CD4-positive, alpha-beta T cell treated with Interferon gamma for 1 hour (primary cell): ENCODE measurements around the gene CUX1.
"Not testable (repeated sequence)": the region's sequence is repeated elsewhere in the genome, so short reads cannot be mapped to it uniquely, and the experiment has no call there.

Experiments used
- DNase-seq: peaks from one replicate; pipeline ENCODE4 v3.0.0-alpha.2; 2020

CUX1 gene

DNA sequence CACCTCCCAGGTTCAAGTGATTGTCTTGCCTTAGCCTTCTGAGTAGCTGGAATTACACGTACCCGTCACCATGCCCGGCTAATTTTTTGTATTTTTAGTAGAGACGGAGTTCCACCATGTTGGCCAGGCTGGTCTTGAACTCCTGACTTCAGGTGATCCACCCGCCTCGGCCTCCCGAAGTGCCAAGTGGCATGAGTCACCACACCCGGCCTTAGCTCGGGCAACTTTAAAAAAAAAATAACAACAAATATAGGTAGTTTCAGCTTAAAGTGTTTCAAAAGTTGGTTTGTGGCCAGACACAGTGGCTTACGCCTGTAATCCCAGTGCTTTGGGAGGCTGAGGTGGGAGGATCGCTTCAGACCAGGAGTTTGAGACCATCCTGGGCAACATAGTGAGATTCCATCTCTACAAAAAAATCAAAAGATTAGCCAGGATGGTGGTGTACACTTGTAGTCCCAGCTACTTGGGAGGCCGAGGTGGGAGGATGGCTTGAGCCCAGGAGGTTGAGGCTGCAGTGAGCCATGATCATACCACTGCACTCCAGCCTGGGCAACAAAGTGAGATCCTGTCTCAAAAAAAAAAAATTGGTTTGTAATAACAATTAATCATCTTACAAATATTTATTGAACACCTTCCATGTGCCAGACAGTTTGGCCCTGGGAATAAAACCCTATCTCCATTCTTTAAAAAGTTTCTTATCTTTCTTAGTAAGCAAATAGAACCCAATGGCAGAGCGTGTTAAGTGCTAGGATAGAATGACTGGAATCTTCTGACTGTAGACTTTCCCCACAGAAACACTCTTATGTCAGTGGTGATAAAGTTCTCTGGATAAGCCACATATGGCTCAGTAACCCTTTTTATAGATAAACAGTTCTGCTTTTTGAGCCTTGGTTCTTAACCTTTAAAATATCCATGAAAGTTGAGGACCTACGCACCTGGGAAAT, 104.4 kb downstream of the CUX1 start:
- not testable (repeated sequence) for DNase-seq

DNA sequence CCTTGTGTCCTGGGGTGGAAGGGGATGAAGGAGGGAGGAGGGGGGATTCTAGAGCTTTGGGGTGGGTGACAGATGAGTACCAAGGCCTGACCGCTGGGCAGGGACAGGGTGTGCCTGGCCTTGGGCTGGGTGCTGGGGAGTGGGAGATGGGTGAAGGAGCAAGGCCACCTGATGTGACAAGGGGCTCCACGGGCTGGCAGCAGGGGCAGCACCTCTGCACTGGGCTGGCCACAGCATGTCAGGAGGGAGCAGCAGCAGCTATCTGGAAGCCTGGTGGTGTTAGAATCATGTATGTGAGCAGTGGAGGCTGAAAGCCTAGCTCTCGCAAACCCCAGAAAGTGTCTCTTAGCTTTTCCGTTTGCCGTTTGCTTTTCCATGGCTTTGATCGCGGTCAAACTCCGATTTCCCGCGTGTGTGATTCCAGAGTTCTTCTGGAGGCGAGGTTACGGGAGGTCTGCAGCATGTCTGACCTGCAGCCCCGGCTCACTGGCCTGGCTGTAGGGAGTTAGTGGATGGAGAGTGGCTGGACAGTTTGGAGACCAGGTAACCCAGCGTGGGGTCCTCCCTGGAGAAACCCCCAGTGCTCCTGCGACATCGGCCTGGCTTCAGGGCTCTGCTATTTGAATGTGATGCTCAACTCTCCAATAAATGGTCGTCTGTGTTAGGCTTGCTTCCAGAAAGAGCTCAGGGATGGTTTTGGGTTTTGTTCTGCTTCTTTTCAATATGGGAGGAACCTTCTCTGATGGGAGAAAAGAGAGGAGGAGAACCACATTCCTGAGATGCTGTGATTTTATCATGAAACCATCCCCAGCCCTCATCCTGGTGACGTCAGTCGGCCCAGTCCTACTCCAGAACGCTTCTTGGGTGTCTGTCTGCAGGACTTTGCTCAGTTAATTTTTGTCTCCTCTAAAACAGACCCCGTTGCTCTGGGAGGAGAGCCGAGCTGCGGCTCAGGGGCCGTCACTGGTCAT, 105.5 kb downstream of the CUX1 start:
- no peak for DNase-seq

DNA sequence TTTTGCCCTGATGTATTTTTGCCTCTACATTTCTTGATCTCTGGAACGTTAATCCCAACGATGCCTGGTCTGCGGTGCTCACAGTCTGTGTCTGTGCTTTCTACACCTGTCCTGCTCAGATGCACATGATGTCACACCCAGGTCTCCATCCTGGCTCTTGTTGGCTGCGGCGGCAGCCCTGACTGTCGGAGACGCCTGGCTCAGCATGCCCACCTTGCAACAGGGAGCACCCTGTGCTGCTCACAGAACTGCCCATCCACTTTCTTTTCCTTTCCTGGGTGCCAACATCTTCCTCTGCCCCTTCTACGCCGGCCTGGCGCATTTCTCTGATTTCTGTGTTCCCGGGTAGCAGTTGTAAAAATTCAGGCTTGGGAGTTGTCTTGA, 106.2 kb downstream of the CUX1 start:
- no peak for DNase-seq

DNA sequence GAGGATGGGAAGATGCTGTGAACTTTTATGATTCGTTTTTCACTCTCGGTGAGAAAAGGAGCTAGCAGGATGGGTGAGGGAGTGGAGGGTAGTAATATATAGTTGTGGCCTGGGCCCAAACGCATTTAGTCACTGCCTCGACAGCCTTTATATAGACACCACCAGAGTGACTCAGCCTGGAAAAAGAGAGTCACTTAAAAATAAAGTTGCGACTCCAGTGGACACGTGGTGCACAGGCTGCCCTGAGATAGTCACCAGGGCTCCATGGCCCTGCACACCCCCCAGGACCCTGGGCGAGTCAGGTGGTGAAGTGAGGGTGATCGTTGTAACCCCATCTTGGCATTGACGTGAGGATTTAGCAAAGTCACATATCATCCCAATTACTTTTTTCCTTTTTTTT, 106.7 kb downstream of the CUX1 start:
- DNase-seq = no peak

DNA sequence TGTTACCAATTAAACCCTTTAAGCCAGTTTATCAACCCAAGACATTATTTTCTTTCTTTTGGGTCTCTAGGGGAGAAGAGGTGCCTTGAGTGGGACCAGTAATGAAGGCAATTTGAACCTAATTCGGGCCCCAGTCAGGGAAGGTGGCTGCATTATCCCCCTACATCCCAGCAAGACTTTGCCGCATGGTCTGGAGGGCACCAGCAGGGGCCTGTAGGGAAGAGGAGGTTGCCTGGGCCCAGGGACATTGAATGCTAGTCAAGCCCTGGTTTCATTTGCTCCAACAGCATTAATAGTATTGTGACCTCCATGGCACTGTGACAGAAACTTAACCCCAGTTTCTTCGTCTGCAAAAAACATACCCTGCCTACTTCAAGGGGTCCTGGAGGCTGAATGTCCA, 108.8 kb downstream of the CUX1 start:
- DNase-seq = no peak

DNA sequence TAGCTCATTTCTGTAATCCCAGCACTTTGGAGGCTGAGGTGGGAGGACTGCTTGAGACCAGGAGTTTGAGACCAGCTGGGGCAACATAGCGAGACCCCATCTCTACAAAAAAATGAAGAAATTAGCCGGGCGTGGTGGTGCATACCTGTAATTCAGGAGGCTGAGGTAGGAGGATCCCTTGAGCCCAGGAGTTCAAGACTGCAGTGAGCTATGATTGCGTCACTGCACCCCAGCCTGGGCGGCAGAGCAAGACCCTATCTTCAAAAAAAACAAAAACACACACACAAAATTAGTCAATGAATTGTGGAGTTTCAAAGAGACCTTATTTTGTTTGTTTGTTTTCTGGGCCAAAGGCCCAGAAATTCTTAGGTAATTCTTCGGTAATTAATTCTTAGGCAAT, 110.0 kb downstream of the CUX1 start:
- no peak for DNase-seq

DNA sequence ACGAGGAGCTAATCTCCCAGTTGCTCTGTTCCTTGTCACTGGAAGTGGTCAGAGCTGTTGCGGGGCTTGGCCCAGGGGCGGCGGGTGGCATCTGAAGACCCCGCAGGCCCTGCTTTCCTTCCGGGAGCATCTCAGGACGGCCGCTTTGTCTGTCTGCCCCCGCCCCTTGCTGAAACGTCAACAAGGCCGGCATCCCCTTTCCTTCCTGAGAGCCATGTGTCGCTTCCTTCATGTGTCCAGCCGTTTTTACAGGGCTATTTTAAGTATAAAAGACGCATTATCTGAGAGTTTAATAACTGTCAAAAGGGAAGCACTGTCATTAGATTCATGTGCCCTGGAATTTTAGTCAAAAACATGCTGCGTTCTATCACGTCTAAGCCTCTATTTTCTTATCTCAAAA, 110.4 kb downstream of the CUX1 start:
- DNase-seq = no peak

DNA sequence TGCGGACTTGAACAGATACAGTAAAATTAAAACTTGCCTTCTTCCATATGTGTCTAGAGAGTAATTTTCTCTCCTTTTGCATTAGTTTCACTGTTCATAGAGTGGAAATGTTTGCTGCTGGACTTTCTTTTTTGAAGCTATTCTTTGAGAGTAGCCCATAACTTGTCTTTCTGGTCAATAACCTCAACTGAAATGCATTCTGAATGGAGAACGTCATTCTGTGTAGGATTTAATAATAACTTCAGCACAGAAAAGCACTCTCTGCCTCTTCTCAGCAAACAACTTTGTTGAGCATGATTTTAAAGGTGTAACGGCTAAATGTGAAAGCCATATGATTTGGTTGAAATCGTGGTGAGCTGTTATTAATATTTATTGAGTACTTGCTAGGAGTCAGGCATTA, 111.8 kb downstream of the CUX1 start:
- DNase-seq = no peak

DNA sequence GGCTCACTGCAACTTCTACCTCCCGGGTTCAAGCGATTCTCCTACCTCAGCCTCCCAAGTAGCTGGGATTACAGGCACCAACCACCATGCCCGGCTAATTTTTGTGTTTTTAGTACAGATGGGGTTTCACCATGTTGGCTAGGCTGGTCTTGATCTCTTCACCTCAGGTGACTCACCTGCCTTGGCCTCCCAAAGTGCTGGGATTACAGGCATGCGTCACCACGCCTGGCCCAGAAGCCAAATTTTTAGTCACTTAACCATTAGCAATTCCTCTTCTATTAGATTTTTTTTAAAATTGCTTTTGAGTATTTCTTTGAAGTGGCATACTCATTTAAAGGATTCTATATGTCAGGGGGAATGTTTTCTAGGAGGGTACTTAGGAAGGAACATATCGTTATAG, 112.5 kb downstream of the CUX1 start:
- not testable (repeated sequence) for DNase-seq

DNA sequence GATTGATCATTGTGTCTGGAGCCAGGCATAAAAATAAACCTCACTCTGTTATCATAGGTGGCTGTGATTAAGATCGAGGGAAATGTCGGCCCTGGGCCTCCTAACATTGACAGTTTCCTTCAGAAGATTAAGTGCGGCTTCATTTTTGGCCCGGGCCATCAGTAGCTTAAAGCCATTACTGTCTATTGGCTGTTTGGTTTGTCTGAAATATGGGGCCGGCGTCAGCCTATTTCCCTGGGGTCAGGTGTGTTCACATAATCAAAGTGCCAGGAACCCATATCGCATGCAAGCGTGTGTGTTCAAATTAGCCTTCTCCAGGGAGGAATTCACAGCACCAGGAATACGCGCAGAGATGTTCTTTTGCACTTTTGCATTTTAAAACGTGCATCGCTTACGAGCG, 114.7 kb downstream of the CUX1 start:
- DNase-seq = no peak

DNA sequence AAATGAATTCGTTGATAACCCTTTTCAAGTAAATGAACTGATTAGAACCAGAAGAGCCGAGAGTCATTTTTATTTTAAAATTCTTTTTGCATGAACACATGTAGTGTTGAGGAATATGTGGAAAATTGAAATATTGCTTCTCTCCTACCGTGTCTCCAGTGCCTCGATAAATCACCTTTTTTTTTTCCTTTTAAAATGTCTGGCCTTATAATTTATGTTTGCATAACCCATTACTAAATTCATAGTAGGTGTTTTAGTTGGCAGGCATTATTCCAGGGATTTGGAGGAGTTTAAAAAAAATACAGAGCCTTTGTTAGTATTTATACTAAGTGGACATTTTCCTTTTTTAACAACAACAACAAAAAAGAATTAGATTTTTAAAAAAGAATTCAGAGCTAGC, 115.6 kb downstream of the CUX1 start:
- DNase-seq = no peak

DNA sequence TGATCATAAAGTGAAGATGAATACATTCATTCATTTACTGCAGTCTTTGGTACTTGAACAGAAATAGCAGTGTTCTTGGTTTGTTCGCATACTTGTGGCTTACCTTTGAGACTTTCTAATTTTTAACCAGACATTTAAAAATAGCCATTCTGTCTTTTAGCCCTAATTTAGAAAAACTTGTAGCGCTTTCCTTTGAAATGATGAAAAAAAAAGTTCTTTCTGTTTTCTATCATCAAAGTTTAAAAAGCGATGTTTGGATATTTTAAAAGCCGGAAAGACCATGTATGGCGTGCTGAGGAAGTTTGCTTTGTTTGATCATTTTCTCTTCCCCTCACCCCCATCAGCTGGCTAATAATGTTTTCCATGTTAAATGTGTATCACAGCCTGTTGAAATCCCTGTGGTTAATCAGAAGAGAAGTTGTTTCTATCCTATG, 116.3 kb downstream of the CUX1 start:
- DNase-seq = no peak

DNA sequence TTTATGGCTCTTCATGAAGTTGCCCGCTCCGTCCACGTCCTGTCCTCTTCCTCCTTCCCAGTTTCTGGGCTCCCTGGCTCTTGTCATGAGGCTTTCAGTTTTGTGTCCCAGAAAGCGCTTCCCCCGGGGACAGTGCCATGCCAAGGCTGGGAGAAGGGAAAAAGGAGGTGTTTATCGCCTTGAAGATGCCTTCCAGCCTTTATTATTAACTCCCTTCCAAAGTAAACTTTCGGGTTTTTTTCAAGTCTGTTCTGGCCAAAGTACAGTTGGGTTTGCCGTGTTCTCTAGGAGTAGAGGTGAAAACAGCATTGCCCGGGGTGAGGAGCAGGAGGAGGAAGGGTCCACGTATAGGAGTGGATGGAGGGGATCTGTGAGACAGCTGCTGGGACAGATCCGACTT, 117.2 kb downstream of the CUX1 start:
- no peak for DNase-seq

DNA sequence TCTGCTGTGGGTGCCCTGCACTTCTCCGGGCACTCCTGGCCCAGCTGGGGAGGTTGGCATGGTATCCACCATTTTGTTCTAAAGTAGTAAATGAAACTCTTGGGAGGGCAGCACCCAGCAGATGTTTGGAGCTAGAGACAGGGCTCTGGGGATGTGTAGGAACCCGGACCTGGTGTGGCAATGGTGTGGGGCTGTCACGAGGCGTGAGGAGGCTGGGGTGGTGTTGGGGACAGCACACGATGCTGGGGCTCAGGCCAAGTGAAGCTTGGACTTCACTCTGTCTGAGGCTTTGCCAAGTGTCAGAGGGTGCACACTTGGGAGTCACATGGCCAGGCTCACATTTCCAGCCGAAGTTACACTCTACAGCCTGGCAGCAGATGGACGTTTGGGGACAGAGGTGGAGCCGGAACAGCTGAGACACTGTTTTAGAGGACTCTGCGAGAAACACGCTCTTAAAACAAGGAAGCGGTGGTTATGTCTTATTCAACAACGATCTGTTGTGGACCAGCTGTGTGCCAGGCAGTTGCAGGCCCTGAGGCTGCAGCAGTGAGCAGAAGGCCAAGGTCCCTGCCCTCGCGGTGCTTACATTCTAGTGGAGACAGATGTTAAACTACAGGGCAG, 118.2 kb downstream of the CUX1 start:
- no peak for DNase-seq

DNA sequence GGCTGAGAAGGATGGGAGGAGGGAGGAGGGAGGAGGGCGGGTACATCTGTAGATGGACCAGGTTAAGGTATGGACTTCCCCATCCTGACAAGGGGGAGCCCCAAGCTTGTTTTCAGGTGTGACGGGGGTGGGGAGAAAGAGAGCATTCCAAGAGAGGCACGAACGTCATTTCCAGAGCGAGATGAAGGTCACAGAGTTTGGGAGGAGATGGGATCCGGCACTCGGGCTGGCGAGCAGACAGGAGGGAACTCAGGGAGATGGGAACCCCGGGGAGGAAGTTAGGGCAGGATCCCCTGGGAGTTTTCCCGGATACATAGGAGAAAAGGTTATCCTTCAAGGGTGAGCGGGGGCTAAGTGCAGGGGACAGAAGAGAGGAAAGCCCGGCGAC, 118.8 kb downstream of the CUX1 start:
- DNase-seq = no peak

DNA sequence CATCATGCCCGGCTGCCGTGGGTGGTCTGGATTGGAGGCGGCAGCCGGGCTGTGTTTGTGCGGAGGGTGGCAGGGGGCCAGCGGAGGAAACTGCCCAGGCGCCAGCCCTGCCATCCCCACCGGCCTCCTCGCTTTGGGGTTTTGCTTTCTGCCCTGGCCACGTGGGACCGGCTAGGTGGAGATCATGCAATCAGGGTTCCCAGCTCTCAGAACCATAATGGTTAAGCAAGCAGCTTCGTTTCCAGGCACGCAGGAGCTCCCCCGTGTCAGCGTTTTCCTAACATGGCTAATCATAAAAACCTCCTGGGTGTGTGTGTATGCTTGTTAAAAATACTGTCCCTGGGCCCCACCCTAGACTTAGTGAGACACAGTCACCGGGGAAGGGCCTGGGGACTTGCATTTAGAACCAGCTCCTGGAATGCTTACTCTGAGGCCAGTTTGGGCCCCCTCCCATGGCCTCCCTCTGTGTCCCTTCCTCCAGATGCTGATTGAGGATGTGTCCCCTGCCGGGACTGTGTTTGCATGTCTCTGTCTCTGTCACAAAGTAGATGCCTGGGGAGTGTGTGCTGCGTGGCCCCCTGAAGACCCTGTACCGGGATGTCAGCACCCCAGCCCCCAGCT, 119.3 kb downstream of the CUX1 start:
- no peak for DNase-seq

DNA sequence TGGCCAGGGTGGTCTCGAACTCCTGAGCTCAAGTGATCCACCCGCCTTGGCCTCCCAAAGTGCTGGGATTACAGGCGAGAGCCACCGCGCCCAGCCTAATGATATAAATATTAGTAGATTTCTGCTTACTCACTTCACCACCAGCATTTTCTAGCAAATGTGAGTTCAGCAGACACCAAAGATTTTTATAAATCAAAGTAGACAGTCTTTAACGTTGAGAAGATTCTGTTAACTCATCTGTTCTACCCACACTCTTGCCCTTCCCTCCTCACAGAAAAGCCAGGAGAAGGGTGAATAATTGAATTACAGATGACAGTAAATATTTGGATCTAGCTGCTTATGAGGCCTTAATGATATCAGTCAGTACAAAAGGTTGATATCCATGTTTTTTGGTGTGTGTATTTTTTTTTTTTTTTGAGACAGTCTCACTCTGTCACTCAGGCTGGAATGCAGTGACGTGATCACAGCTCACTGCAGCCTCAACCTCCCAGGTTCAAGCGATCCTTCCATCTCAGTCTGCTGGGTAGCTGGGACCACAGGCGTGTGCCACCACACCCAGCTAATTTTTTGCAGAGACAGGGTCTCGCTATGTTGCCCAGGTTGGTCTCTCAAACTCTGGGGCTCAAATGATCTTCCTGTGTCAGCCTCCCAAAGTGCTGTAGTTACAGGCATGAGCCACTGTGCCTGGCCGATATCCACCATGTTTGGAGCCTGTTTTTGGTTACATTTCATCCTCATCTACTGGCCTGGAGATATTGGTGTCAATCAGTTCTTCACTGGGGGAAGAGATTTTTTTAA, 120.5 kb downstream of the CUX1 start:
- no peak for DNase-seq

DNA sequence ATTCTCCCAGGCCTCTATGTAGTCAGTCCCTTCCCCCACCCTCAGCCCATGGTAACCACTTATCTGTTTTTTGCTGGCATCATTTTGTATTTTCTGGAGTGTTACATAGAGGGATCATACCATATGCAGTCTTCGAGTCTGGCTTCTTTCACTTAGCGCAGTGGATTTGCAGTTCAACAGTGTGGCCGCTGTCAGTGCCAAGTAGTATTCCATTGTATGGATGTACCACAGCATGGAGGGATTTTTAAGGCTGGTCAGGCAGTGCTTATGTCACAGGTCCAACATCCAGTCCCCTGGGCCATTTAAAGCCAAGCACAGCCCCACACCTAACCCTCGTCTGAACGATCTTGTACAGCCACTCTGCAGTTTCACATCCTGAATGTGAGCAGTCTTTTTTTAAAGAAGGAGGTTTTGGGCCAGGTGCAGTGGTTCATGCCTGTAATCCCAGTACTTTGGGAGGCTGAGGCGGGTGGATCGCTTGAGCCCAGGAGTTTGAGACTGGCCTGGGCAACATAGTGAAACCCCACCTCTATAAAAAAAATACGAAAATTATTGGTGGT, 121.8 kb downstream of the CUX1 start:
- peak; percentile 9 for DNase-seq

DNA sequence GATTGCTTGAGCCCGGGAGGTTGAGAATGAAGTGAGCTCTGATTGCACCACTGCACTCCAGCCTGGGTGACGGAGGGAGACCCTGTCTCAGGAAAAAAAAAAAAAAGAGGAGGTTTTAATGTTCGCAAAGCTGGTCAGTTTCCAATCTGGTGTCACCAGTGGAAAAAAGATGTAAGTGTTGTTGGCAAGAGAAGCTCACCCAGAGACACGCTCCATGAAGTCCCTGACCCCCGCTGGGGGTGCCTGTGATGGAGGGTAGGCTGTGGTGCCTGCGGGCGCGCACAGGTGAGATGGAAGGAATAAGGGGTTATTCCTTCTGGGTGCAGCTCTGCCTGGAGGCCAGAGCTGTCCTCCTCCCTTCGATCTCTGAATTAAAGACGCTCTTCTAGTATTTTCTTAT, 122.7 kb downstream of the CUX1 start:
- DNase-seq = no peak

DNA sequence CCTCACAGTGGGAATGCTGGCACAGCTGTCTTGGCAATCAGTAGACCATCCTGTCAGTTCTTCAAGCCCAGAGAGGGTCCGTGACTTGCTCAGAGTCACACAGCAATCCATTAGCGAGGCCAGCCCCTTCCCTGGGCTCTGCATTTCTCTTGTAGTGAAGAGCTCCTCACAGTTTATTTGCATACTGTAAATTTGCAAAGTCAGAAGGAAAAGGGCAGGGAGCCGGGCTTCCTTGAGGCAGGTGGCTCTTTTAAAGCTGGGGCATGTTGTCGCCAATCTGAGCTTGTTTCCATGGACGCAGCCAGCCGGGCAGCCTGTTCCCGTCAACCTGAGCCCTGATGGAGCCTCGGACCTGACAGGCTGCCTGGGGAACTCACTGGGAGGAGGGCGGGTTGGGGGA, 123.4 kb downstream of the CUX1 start:
- no peak for DNase-seq

DNA sequence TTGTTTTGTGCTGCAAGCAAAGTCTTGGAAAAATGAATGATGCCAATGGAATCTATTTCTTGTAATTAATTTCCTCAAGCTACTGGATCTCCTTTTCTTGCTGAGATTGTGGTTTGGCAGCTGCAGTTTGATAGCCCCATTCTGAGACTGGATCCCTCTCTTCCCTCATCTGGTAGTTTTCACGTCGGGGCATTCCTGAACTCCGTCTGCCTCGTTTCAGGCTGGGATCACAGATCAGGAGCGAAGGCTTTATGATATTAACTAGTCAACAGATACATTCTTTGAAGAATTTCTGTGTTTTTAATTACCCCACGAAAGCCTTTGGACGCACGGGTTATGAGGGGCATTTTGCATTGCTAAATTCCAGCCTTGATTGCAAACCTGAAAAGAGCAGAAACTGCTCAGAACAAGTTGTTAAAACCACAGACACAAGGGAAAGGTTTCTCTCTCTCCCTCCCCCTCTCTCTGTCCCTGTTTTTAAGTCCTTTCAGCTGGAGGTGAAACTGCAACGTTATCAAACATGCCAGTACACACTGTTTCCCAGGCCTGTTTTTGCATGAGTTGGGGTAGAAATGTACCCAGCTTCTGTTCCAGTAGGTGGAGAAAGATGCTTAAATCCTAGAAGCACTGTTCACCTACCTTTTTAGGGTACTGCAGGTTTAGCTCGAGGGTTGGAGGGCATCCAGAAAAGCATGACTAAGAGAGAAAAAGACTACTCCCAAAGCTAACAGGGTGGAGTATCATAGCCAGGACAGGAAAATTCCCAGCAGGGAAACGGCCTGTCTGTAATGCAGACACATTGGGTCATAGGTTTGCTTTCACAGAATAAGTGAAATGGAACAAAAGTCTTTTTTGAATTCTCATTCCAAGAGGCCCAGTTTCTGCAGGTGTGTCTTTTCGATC, 124.3 kb downstream of the CUX1 start:
- no peak for DNase-seq
